Retina (tissue), 1 donor: ENCODE results near the gene JOSD1.
A peak's percentile ranks its signal among the peaks of the same experiment; 100 is the strongest.
"Not testable (repeated sequence)": the region's sequence is repeated elsewhere in the genome, so short reads cannot be mapped to it uniquely, and the experiment has no call there.

Experiments
- DNase-seq: peaks from one replicate; pipeline ENCODE4 v3.0.0-alpha.2; 2016

The JOSD1 gene

DNA sequence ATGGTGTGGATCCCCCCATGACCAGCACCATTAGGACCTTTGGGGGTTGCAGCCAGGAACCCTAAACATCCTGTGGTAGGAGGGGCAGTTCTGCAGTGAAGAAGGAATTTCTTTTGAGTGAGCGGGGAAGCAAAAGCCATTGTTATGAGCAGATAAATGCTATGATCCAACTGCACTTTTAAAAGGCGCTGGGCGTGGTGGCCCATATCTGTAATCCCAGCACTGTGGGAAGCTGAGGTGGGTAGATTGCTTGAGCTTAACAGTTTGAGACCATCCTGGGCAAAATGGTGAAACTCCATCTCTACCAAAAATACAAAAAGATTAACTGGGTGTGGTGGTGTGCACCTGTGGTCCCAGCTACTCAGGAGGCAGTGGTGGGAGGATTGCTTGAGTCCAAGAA is 24.9 kb downstream of the JOSD1 start:
- no peak for DNase-seq

DNA sequence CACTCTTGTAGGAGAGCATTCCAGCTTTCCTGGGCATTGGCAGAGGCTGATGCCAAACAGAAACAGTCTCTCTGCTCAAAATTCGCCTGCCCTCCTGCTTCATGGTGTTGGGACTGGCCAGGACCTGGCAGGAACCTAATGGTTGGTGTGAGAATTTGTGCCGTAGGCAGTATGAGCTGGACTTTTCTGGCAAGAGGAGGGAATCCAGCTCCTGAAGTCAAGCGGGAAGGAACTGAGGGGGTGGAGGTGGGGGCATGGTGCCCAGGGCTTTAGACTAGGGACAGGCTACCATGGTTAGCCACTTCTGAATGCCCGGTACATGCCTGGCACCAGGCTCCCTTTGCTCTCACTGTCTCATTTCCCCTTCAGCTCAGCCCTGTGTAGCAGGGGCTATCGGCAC is 25.9 kb downstream of the JOSD1 start:
- no peak for DNase-seq

GRCh38 chr22:38657045-38657909 is 43.5 kb downstream of the JOSD1 start:
- DNase-seq = peak; percentile 68

GRCh38 chr22:38656256-38657044 is 44.3 kb downstream of the JOSD1 start, which contains the start of the genes CBY1 and FAM227A:
TSS of gene CBY1 (plus strand) at chr22:38656638. CDS start at chr22:38668055, 11,417 bp downstream.
TSS of gene FAM227A (minus strand) at chr22:38656392. CDS start at chr22:38650168, 6,224 bp downstream.
- peak; percentile 98 for DNase-seq

GRCh38 chr22:38655519-38656255 is 45.1 kb downstream of the JOSD1 start:
- no peak for DNase-seq

GRCh38 chr22:38653741-38654140 is 47.0 kb downstream of the JOSD1 start:
- DNase-seq = no peak

GRCh38 chr22:38652859-38653258 is 47.9 kb downstream of the JOSD1 start:
- DNase-seq = no peak

DNA sequence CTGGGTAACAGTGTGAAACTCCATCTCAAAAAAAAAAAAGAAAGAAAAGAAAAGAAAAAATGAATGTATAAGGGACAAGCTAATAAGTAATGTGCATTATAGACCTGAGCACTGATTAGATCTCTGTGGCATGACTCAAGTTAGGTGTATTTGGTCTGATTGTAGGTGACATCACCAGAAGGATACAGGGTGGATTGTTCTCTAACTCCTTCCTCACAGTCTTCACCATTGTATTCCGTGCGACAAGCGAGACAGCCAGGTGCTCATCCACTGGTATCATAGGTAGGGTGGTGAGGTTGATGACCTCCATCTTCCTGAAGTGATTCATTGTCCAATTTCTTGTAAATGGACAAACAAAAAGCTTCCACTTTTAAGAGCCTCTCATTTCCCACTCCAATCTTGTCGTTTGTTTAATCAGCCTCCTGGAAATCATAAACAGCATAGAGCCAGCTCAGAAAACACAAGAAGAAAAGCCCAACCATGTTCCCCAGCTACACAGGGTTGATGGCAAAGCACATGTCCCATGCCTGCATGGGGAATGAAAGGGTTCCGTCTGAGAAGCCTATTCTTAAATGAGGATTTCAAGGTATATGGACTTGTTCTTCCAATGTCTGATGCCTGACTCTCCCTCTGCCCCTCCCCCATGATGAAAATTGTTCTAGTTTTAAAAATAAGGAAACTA is 50.8 kb downstream of the JOSD1 start:
- no peak for DNase-seq

DNA sequence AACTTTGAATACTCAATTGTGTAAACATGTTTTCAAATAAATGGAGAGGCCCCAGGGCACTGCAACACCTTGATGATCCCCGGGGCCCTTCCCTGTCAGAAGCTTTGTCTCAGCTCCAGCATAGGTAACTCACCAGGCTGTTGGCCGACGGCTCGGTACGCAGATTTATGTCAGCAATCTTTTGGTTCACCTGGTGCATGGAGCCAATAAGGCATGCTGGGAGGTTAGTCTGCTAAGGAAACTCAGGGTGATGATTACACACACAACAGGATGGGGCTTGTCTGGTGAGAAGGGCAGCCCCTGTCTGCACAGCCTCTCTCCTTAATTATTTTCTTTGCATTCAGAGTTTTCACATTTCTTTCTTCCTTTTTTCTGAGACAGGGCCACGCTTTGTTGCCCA is 55.3 kb downstream of the JOSD1 start:
- DNase-seq = no peak

GRCh38 chr22:38644245-38644644 is 56.5 kb downstream of the JOSD1 start:
- not testable (repeated sequence) for DNase-seq

GRCh38 chr22:38641476-38642040 is 59.2 kb downstream of the JOSD1 start:
- no peak for DNase-seq

GRCh38 chr22:38638728-38639127 is 62.0 kb downstream of the JOSD1 start:
- DNase-seq = no peak

GRCh38 chr22:38638216-38638615 is 62.5 kb downstream of the JOSD1 start:
- no peak for DNase-seq
